Measurements from ENCODE around the gene ELK3. TPM values are rescaled to one million over a fixed set of nuclear protein-coding genes. Genes with fewer than 3 reads are reported as not detected.

Gene ELK3
- total RNA-seq, 1 experiment from 2014 or later = 0.45 TPM

GRCh38 chr12:96211988-96212387 lies 17.8 kb downstream of the ELK3 start:
- H3K27ac Mint-ChIP-seq (ENCODE audit: unreplicated experiment) = no peak overlapping the region
- no peaks in the 10 kb centered on the region for H3K9me3 Mint-ChIP-seq (ENCODE audit: unreplicated experiment)
- BruUV-seq (replicated peaks) = no TSS peak
- Histone ChIP-seq H3K4me3 (ENCODE audit: low read depth, low read length) (no peak overlapping the region), H3K27me3 (replicated peaks; ENCODE audit: control insufficient read depth, insufficient read depth, low read length) (no peaks in the 10 kb centered on the region), H3K36me3 (ENCODE audit: control insufficient read depth, insufficient read depth, low read length) (no peaks in the 10 kb centered on the region), H3K9me3 (no peaks in the 10 kb centered on the region), H3K4me1 (no peaks in the 10 kb centered on the region)
- peaks cover 4% of the 10 kb centered on the region for H3K27me3 Mint-ChIP-seq (ENCODE audit: insufficient read depth, unreplicated experiment)
- POLR2A ChIA-PET = no interaction called here
- CTCF ChIA-PET = no interaction called here
- H3K4me1 Mint-ChIP-seq (ENCODE audit: low read depth, unreplicated experiment) = no peaks in the 10 kb centered on the region
- intact Hi-C loops (cut with micrococcal nuclease; ENCODE audit: unreplicated experiment) = no loop called here
- no peak overlapping the region for H3K4me3 Mint-ChIP-seq (ENCODE audit: unreplicated experiment)
- no peaks in the 10 kb centered on the region for H3K36me3 Mint-ChIP-seq (ENCODE audit: insufficient read depth, unreplicated experiment)
- DNase-seq = no peak
- no peak for TF ChIP-seq CTCF (IDR thresholded peaks at IDR 0.05; ENCODE audit: insufficient read depth in 1 of 2, low read depth in 1 of 2, low read length in 1 of 2, severe bottlenecking in 1 of 2, unreplicated experiment in 1 of 2)

GRCh38 chr12:96212456-96213375 lies 18.5 kb downstream of the ELK3 start:
- peaks cover 4% of the 10 kb centered on the region for H3K27me3 Mint-ChIP-seq (ENCODE audit: insufficient read depth, unreplicated experiment)
- no peak overlapping the region for H3K4me3 Mint-ChIP-seq (ENCODE audit: unreplicated experiment)
- H3K36me3 Mint-ChIP-seq (ENCODE audit: insufficient read depth, unreplicated experiment) = no peaks in the 10 kb centered on the region
- H3K4me1 ChIP-seq = no peaks in the 10 kb centered on the region
- no peak for TF ChIP-seq CTCF (IDR thresholded peaks at IDR 0.05; ENCODE audit: insufficient read depth in 1 of 2, low read depth in 1 of 2, low read length in 1 of 2, severe bottlenecking in 1 of 2, unreplicated experiment in 1 of 2)
- H3K36me3 ChIP-seq (ENCODE audit: control insufficient read depth, insufficient read depth, low read length) = no peaks in the 10 kb centered on the region
- ChIA-PET POLR2A (no interaction called here), CTCF (no interaction called here)
- H3K27me3 ChIP-seq (replicated peaks; ENCODE audit: control insufficient read depth, insufficient read depth, low read length) = no peaks in the 10 kb centered on the region
- intact Hi-C loops (cut with micrococcal nuclease; ENCODE audit: unreplicated experiment) = no loop called here
- H3K27ac Mint-ChIP-seq (ENCODE audit: unreplicated experiment) = no peak overlapping the region
- no peaks in the 10 kb centered on the region for H3K9me3 Mint-ChIP-seq (ENCODE audit: unreplicated experiment)
- no peak overlapping the region for H3K4me3 ChIP-seq (ENCODE audit: low read depth, low read length)
- no peak for DNase-seq
- BruUV-seq (replicated peaks) = no TSS peak
- H3K4me1 Mint-ChIP-seq (ENCODE audit: low read depth, unreplicated experiment) = no peaks in the 10 kb centered on the region
- H3K9me3 ChIP-seq = no peaks in the 10 kb centered on the region

- no peaks in the 10 kb centered on the region for H3K36me3 Mint-ChIP-seq (ENCODE audit: insufficient read depth, unreplicated experiment)
- no TSS peak for BruUV-seq (replicated peaks)
Measured at GRCh38 chr12:96213869-96214268, 19.7 kb downstream of the ELK3 start.

More at GRCh38 chr12:96213869-96214268, 19.7 kb downstream of the ELK3 start:
- DNase-seq = no peak
- Histone ChIP-seq H3K9me3 (no peaks in the 10 kb centered on the region), H3K36me3 (ENCODE audit: control insufficient read depth, insufficient read depth, low read length) (no peaks in the 10 kb centered on the region), H3K4me3 (ENCODE audit: low read depth, low read length) (no peak overlapping the region), H3K4me1 (no peaks in the 10 kb centered on the region), H3K27me3 (replicated peaks; ENCODE audit: control insufficient read depth, insufficient read depth, low read length) (no peaks in the 10 kb centered on the region)
- H3K27me3 Mint-ChIP-seq (ENCODE audit: insufficient read depth, unreplicated experiment) = no peaks in the 10 kb centered on the region
- no peaks in the 10 kb centered on the region for H3K9me3 Mint-ChIP-seq (ENCODE audit: unreplicated experiment)
- no peaks in the 10 kb centered on the region for H3K4me1 Mint-ChIP-seq (ENCODE audit: low read depth, unreplicated experiment)
- no peak overlapping the region for H3K4me3 Mint-ChIP-seq (ENCODE audit: unreplicated experiment)
- no peak overlapping the region for H3K27ac Mint-ChIP-seq (ENCODE audit: unreplicated experiment)
- no peak for TF ChIP-seq CTCF (IDR thresholded peaks at IDR 0.05; ENCODE audit: insufficient read depth in 1 of 2, low read depth in 1 of 2, low read length in 1 of 2, severe bottlenecking in 1 of 2, unreplicated experiment in 1 of 2)
- ChIA-PET CTCF (no interaction called here), POLR2A (no interaction called here)
- intact Hi-C loops (cut with micrococcal nuclease; ENCODE audit: unreplicated experiment) = loop anchor here (2.0 kb wide), 3 partner anchors 19 to 303 kb away; partner anchors contain the start of genes CDK17 and ELK3

Measured in Caco-2 (cell line).